ENCODE measurements around the gene SOWAHB. TPM values are rescaled to one million over a fixed set of nuclear protein-coding genes. Genes with fewer than 3 reads are reported as not detected.

The SOWAHB gene
- total RNA-seq, 1 experiment from 2014 or later = not detected

GRCh38 chr4:76856243-76857073 is 41.5 kb downstream of the SOWAHB start:
- H3K4me2 ChIP-seq (ENCODE audit: low read depth, low read length, poor library complexity, severe bottlenecking) = no peak overlapping the region
- H3K36me3 ChIP-seq (ENCODE audit: insufficient read depth, low read length) = no peaks in the 10 kb centered on the region
- H3K27ac ChIP-seq (ENCODE audit: low read length) = no peak overlapping the region
- no peaks in the 10 kb centered on the region for H3K4me1 ChIP-seq (ENCODE audit: low read length)
- H3K79me2 ChIP-seq (ENCODE audit: low read length) = no peaks in the 10 kb centered on the region
- H3K9me3 ChIP-seq (ENCODE audit: low read length) = no peaks in the 10 kb centered on the region
- no peaks in the 10 kb centered on the region for H4K20me1 ChIP-seq (ENCODE audit: insufficient read depth, low read depth, low read length)
- H2AFZ ChIP-seq (ENCODE audit: low read length) = no peak overlapping the region
- H3K9ac ChIP-seq (ENCODE audit: low read length) = no peak overlapping the region
- no peaks in the 10 kb centered on the region for H3K9me2 ChIP-seq (replicated peaks; ENCODE audit: insufficient read depth, low read length)
- no peak overlapping the region for H3K4me3 ChIP-seq (ENCODE audit: low read length)
- no peak for DNase-seq
- no peaks in the 10 kb centered on the region for H3K27me3 ChIP-seq (ENCODE audit: low read length)

- H4K20me1 ChIP-seq (ENCODE audit: insufficient read depth, low read depth, low read length) = no peaks in the 10 kb centered on the region
- no peak overlapping the region for H3K9ac ChIP-seq (ENCODE audit: low read length)
- no peaks in the 10 kb centered on the region for H3K79me2 ChIP-seq (ENCODE audit: low read length)
- H3K27ac ChIP-seq (ENCODE audit: low read length) = no peak overlapping the region
- no peak overlapping the region for H3K4me3 ChIP-seq (ENCODE audit: low read length)
- no peak overlapping the region for H2AFZ ChIP-seq (ENCODE audit: low read length)
- no peak for DNase-seq
- no peaks in the 10 kb centered on the region for H3K9me2 ChIP-seq (replicated peaks; ENCODE audit: insufficient read depth, low read length)
- no peak overlapping the region for H3K4me2 ChIP-seq (ENCODE audit: low read depth, low read length, poor library complexity, severe bottlenecking)
- no peaks in the 10 kb centered on the region for H3K4me1 ChIP-seq (ENCODE audit: low read length)
- H3K36me3 ChIP-seq (ENCODE audit: insufficient read depth, low read length) = no peaks in the 10 kb centered on the region
- H3K27me3 ChIP-seq (ENCODE audit: low read length) = no peaks in the 10 kb centered on the region
- no peaks in the 10 kb centered on the region for H3K9me3 ChIP-seq (ENCODE audit: low read length)
These were observed 43.1 kb downstream of the SOWAHB start for GRCh38 chr4:76854858-76855257.

- Histone ChIP-seq H3K79me2 (ENCODE audit: low read length) (no peaks in the 10 kb centered on the region), H3K36me3 (ENCODE audit: insufficient read depth, low read length) (no peaks in the 10 kb centered on the region), H2AFZ (ENCODE audit: low read length) (no peak overlapping the region), H3K9ac (ENCODE audit: low read length) (no peak overlapping the region), H4K20me1 (ENCODE audit: insufficient read depth, low read depth, low read length) (no peaks in the 10 kb centered on the region), H3K9me3 (ENCODE audit: low read length) (no peaks in the 10 kb centered on the region), H3K4me1 (ENCODE audit: low read length) (no peaks in the 10 kb centered on the region), H3K4me3 (ENCODE audit: low read length) (no peak overlapping the region), H3K27ac (ENCODE audit: low read length) (no peak overlapping the region), H3K9me2 (replicated peaks; ENCODE audit: insufficient read depth, low read length) (no peaks in the 10 kb centered on the region), H3K27me3 (ENCODE audit: low read length) (no peaks in the 10 kb centered on the region), H3K4me2 (ENCODE audit: low read depth, low read length, poor library complexity, severe bottlenecking) (no peak overlapping the region)
- no peak for DNase-seq
These were observed 46.6 kb downstream of the SOWAHB start for GRCh38 chr4:76851375-76851774.

GRCh38 chr4:76850010-76850441 is 47.9 kb downstream of the SOWAHB start:
- no peaks in the 10 kb centered on the region for H4K20me1 ChIP-seq (ENCODE audit: insufficient read depth, low read depth, low read length)
- no peak overlapping the region for H3K9ac ChIP-seq (ENCODE audit: low read length)
- no peaks in the 10 kb centered on the region for H3K4me1 ChIP-seq (ENCODE audit: low read length)
- no peak for DNase-seq
- H3K36me3 ChIP-seq (ENCODE audit: insufficient read depth, low read length) = no peaks in the 10 kb centered on the region
- no peak overlapping the region for H2AFZ ChIP-seq (ENCODE audit: low read length)
- no peaks in the 10 kb centered on the region for H3K9me2 ChIP-seq (replicated peaks; ENCODE audit: insufficient read depth, low read length)
- H3K4me3 ChIP-seq (ENCODE audit: low read length) = no peak overlapping the region
- no peak overlapping the region for H3K27ac ChIP-seq (ENCODE audit: low read length)
- H3K27me3 ChIP-seq (ENCODE audit: low read length) = no peaks in the 10 kb centered on the region
- H3K4me2 ChIP-seq (ENCODE audit: low read depth, low read length, poor library complexity, severe bottlenecking) = no peak overlapping the region
- no peaks in the 10 kb centered on the region for H3K79me2 ChIP-seq (ENCODE audit: low read length)
- no peaks in the 10 kb centered on the region for H3K9me3 ChIP-seq (ENCODE audit: low read length)

Other genes starting within 250 kb of the SOWAHB start
- 21.2 and 45.1 TPM in 2 replicates for gene SEPTIN11, start 51.6 kb upstream of the SOWAHB start, total RNA-seq (2014; rRNA removed; shearing (Covaris generic); ENCODE audit: low replicate concordance)
- gene CCNI, start 177.8 kb upstream of the SOWAHB start, total RNA-seq (2014; rRNA removed; shearing (Covaris generic); ENCODE audit: low replicate concordance) = 54.1 and 105 TPM in 2 replicates